ENCODE measurements around the gene CEBPZOS.
"Not testable (repeated sequence)": the region's sequence is repeated elsewhere in the genome, so short reads cannot be mapped to it uniquely, and the experiment has no call there.

DNA sequence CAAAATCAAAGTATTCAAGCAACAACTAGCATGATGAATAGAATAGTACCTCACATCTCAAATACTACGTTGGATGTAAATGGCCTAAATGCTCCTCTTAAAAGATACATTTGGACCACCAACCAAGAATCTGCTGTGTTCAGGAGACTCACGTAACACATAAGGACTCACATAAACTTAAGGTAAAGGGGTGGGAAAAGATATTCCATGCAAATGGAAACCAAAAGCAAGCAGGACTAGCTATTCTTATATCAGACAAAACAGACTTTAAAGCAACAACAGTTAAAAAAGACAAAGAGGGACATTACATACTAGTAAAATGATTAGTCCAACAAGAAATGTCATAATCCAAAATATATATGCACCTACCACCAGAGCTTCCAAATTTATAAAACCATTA lies 10.5 kb downstream of the CEBPZOS start:
- not testable (repeated sequence) for TF ChIP-seq SP1 (CRISPR knock-in tag; IDR thresholded peaks at IDR 0.05); NFXL1 (CRISPR knock-in tag; IDR thresholded peaks at IDR 0.05); FOXJ3 (CRISPR knock-in tag; IDR thresholded peaks at IDR 0.05); HDAC2 (IDR thresholded peaks at IDR 0.05); BACH1 (tag; IDR thresholded peaks at IDR 0.05); ZNF274 (IDR thresholded peaks at IDR 0.05; ENCODE audit: borderline replicate concordance, low read depth, low read length)
- TF ChIP-seq, protein P1, sequence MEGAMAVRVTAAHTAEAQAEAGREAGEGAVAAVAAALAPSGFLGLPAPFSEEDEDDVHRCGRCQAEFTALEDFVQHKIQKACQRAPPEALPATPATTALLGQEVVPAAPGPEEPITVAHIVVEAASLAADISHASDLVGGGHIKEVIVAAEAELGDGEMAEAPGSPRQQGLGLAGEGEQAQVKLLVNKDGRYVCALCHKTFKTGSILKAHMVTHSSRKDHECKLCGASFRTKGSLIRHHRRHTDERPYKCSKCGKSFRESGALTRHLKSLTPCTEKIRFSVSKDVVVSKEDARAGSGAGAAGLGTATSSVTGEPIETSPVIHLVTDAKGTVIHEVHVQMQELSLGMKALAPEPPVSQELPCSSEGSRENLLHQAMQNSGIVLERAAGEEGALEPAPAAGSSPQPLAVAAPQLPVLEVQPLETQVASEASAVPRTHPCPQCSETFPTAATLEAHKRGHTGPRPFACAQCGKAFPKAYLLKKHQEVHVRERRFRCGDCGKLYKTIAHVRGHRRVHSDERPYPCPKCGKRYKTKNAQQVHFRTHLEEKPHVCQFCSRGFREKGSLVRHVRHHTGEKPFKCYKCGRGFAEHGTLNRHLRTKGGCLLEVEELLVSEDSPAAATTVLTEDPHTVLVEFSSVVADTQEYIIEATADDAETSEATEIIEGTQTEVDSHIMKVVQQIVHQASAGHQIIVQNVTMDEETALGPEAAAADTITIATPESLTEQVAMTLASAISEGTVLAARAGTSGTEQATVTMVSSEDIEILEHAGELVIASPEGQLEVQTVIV (CRISPR knock-in tag; IDR thresholded peaks at IDR 0.05; ENCODE audit: borderline replicate concordance) = not testable (repeated sequence)
- TF ChIP-seq, protein P2, sequence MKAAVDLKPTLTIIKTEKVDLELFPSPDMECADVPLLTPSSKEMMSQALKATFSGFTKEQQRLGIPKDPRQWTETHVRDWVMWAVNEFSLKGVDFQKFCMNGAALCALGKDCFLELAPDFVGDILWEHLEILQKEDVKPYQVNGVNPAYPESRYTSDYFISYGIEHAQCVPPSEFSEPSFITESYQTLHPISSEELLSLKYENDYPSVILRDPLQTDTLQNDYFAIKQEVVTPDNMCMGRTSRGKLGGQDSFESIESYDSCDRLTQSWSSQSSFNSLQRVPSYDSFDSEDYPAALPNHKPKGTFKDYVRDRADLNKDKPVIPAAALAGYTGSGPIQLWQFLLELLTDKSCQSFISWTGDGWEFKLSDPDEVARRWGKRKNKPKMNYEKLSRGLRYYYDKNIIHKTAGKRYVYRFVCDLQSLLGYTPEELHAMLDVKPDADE (conservative IDR thresholded peaks at IDR 0.05; ENCODE audit: control insufficient read depth, low read depth, low read length) = not testable (repeated sequence)
- TF ChIP-seq, protein P3, sequence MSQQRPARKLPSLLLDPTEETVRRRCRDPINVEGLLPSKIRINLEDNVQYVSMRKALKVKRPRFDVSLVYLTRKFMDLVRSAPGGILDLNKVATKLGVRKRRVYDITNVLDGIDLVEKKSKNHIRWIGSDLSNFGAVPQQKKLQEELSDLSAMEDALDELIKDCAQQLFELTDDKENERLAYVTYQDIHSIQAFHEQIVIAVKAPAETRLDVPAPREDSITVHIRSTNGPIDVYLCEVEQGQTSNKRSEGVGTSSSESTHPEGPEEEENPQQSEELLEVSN (IDR thresholded peaks at IDR 0.05; ENCODE audit: borderline replicate concordance in 1 of 2, extremely low read depth in 1 of 2, insufficient read depth in 1 of 2, insufficient read length in 1 of 2, low read depth in 1 of 2, low read length in 1 of 2, poor library complexity in 1 of 2, severe bottlenecking in 1 of 2) = not testable (repeated sequence)
